HepG2 (cell line): ENCODE measurements around the gene MRNIP. TPM values are rescaled to one million over a fixed set of nuclear protein-coding genes. Genes with fewer than 3 reads are reported as not detected.
A peak's percentile ranks its signal among the peaks of the same experiment; 100 is the strongest.

Source experiments
- ATAC-seq: fragments of 200-7000 bp; cut with Tn5 transposase; 3 replicates; pipeline ENCODE4 v1.9.1; 2020; ENCODE audit warnings: mild to moderate bottlenecking, moderate library complexity
- BruUV-seq: library from RNA; stranded (reverse); fragments of 400-500 nt; replicated peaks from 2 replicates; lab custom pipeline; 2021; lab: Mats Ljungman, UMichigan
- CTCF ChIA-PET: fragments of 300-600 bp; formaldehyde crosslinking; extraction: SDS; loops from one replicate; lab custom pipeline; 2021; ENCODE audit warnings: low total read pairs, inconsistent platforms, low intra/inter-chr PET ratio; lab: Yijun Ruan, JAX
- POLR2A ChIA-PET: fragments of 350-600 bp; sonication (Branson Sonifier 250); formaldehyde crosslinking; loops from one replicate; lab custom pipeline; 2020; ENCODE audit warnings: antibody characterized with exemption, inconsistent platforms; lab: Yijun Ruan, JAX
- DNase-seq: peaks from one replicate; pipeline ENCODE4 v3.0.0-alpha.2; 2015; ENCODE audit warnings: low spot score
- FAIRE-seq: peaks from 3 replicates; lab custom pipeline; 2011; peaks lifted over from hg19 to GRCh38; lab: Jason Lieb, UNC
- H2AFZ ChIP-seq: one replicate; pipeline ENCODE4 v1.6.1; 2011; ENCODE audit warnings: low read length, inconsistent platforms
- H3K27ac ChIP-seq: fragments of 300-600 bp; 3 replicates; pipeline ENCODE4 v1.8.0; 2011; ENCODE audit warnings: mixed run types, mild to moderate bottlenecking, mixed read lengths, low read length, inconsistent platforms; ENCODE audit not compliant: insufficient read depth; ENCODE audit errors: extremely low read length
- H3K27me3 ChIP-seq, 2 experiments: fragments of 200-600 bp in 1 of 2; 2 replicates in 1 of 2; 3 replicates in 1 of 2; pipeline versions ENCODE4 v1.6.0 to v1.8.0; 2011; ENCODE audit warnings: low read length in 2 of 2, mild to moderate bottlenecking in 2 of 2, moderate library complexity in 2 of 2, inconsistent platforms in 1 of 2; ENCODE audit not compliant: insufficient read depth in 2 of 2, control insufficient read depth in 1 of 2
- H3K36me3 ChIP-seq, 2 experiments: fragments of 200-600 bp in 1 of 2; replicated peaks in 1 of 2; 2 replicates in 1 of 2; 3 replicates in 1 of 2; pipeline versions ENCODE4 v1.5.1 to v1.8.0; 2011; ENCODE audit warnings: low read length in 2 of 2, inconsistent platforms in 1 of 2; ENCODE audit not compliant: insufficient read depth in 2 of 2, control insufficient read depth in 1 of 2
- H3K4me1 ChIP-seq: 2 replicates; pipeline ENCODE4 v1.5.1; 2012; ENCODE audit warnings: low read length, inconsistent platforms; ENCODE audit not compliant: insufficient read depth
- H3K4me2 ChIP-seq: 2 replicates; pipeline ENCODE4 v1.6.0; 2011; ENCODE audit warnings: low read depth, low read length, inconsistent platforms
- H3K4me3 ChIP-seq, 3 experiments: fragments of 200-600 bp in 1 of 3; sonication (generic), shearing (Covaris generic) in 1 of 3; replicated peaks in 1 of 3; 2 replicates each; pipeline ENCODE4 v1.5.1; 2011 to 2016; ENCODE audit warnings: low read length in 3 of 3, inconsistent platforms in 2 of 3, low read depth in 2 of 3, mild to moderate bottlenecking in 2 of 3, control low read depth in 1 of 3, mixed read lengths in 1 of 3; ENCODE audit not compliant: insufficient read depth in 1 of 3
- H3K79me2 ChIP-seq: one replicate; pipeline ENCODE4 v1.6.1; 2011; ENCODE audit warnings: low read length, inconsistent platforms; ENCODE audit not compliant: insufficient read depth
- H3K9ac ChIP-seq: 2 replicates; pipeline ENCODE4 v1.6.0; 2011; ENCODE audit warnings: mild to moderate bottlenecking, low read depth, low read length, inconsistent platforms; ENCODE audit not compliant: insufficient read depth
- H3K9me3 ChIP-seq: 2 replicates; pipeline ENCODE4 v1.5.1; 2012; ENCODE audit warnings: mild to moderate bottlenecking, low read length
- H4K20me1 ChIP-seq: 2 replicates; pipeline ENCODE4 v1.6.0; 2011; ENCODE audit warnings: inconsistent platforms, mild to moderate bottlenecking, low read length, moderate library complexity; ENCODE audit not compliant: insufficient read depth
- BRCA1 ChIP-seq: sonication (generic); formaldehyde crosslinking; IDR thresholded peaks from 2 replicates; pipeline ENCODE4 v1.4.0; 2020; ENCODE audit warnings: missing genetic modification reagents
- ELF1 ChIP-seq: sonication (generic); formaldehyde crosslinking; IDR thresholded peaks from 2 replicates; pipeline ENCODE4 v1.4.0; 2020; ENCODE audit warnings: missing genetic modification reagents
- FOSL2 ChIP-seq: sonication (generic); formaldehyde crosslinking; IDR thresholded peaks from 2 replicates; pipeline ENCODE4 v1.4.0; 2020; ENCODE audit warnings: missing genetic modification reagents
- FOXK2 ChIP-seq: fragments of 450-650 bp; IDR thresholded peaks from 2 replicates; pipeline ENCODE4 v1.6.1; 2016
- HOXA7 ChIP-seq: sonication (generic); formaldehyde crosslinking; IDR thresholded peaks from 2 replicates; pipeline ENCODE4 v1.8.1; 2022; ENCODE audit warnings: mild to moderate bottlenecking, missing genetic modification reagents, moderate library complexity
- IRX3 ChIP-seq: sonication (generic); formaldehyde crosslinking; IDR thresholded peaks from 2 replicates; pipeline ENCODE4 v1.8.1; 2023; ENCODE audit warnings: mild to moderate bottlenecking, low read depth, missing genetic modification reagents, borderline replicate concordance
- JDP2 ChIP-seq: sonication (generic); formaldehyde crosslinking; IDR thresholded peaks from 2 replicates; pipeline ENCODE4 v1.8.1; 2022; ENCODE audit warnings: missing genetic modification reagents, borderline replicate concordance
- NFE2 ChIP-seq: sonication (generic); formaldehyde crosslinking; IDR thresholded peaks from 2 replicates; pipeline ENCODE4 v1.4.0; 2020; ENCODE audit warnings: missing genetic modification reagents
- NFIB ChIP-seq: sonication (generic); formaldehyde crosslinking; IDR thresholded peaks from 2 replicates; pipeline ENCODE4 v1.9.0; 2021; ENCODE audit warnings: missing genetic modification reagents, mild to moderate bottlenecking, borderline replicate concordance
- ONECUT2 ChIP-seq: sonication (generic); formaldehyde crosslinking; IDR thresholded peaks from 2 replicates; pipeline ENCODE4 v1.4.0; 2020; ENCODE audit warnings: missing genetic modification reagents
- PRMT3 ChIP-seq: sonication (generic); formaldehyde crosslinking; IDR thresholded peaks from 2 replicates; pipeline ENCODE4 v1.8.1; 2022; ENCODE audit warnings: low read depth, mild to moderate bottlenecking, moderate library complexity, missing genetic modification reagents, borderline replicate concordance
- RNF2 ChIP-seq: fragments of 450-650 bp; conservative IDR thresholded peaks from 2 replicates; pipeline ENCODE4 v1.6.1; 2016; ENCODE audit warnings: low read depth
- ZNF343 ChIP-seq: sonication (generic); formaldehyde crosslinking; IDR thresholded peaks from 2 replicates; pipeline ENCODE4 v1.4.0; 2020; ENCODE audit warnings: mild to moderate bottlenecking, missing genetic modification reagents
- WGBS: methylation state at CpG from one replicate; pipeline ENCODE4 v1.1.6; 2017; ENCODE audit warnings: low lambda C conversion rate; 5-methylcytosine and 5-hydroxymethylcytosine counted together
- in situ Hi-C: cut with HindIII; loops from 2 replicates; pipeline ENCODE4 v1.10.0; 2017; ENCODE audit warnings: low pct_unique_long_range_greater_than_20kb; ENCODE audit not compliant: extremely low pct_ligation_motif_present
- intact Hi-C: fragments of 100-400 bp; cut with micrococcal nuclease; formaldehyde crosslinking; loops from one replicate; pipeline ENCODE4 v1.10.0; 2022; ENCODE audit not compliant: unreplicated experiment
- polyA plus RNA-seq, 8 experiments: library from polyadenylated mRNA; depleted of rRNA in 3 of 8; stranded (reverse) in 7 of 8; unstranded in 1 of 8; fragments of >200 nt; fragmentation: Illumina TruSeq in 4 of 8; extraction: Trizol in 4 of 8; gene quantifications; 2 replicates each; pipeline versions ENCODE4 v1.2.1 to v1.2.3, GENCODE V29; 2011 to 2016; ENCODE audit warnings: low read depth in 4 of 8, missing spikeins in 1 of 8, mixed read lengths in 1 of 8; ENCODE audit not compliant: insufficient read depth in 1 of 8
- total RNA-seq, 5 experiments: library from RNA; depleted of rRNA; stranded (reverse); fragments of >200 nt; fragmentation: Illumina TruSeq; extraction: Trizol; gene quantifications; 2 replicates each; pipeline ENCODE4 v1.2.3, GENCODE V29; 2016; ENCODE audit warnings: low read depth in 1 of 5
- TF ChIP-seq, protein P1 (sequence below): IDR thresholded peaks from 2 replicates; pipeline ENCODE4 v1.6.1; 2012; ENCODE audit warnings: inconsistent platforms
- TF ChIP-seq, protein P2 (sequence below): sonication (generic); formaldehyde crosslinking; IDR thresholded peaks from 2 replicates; pipeline ENCODE4 v1.4.0; 2020; ENCODE audit warnings: missing genetic modification reagents
- TF ChIP-seq, protein P3 (sequence below): sonication (generic); formaldehyde crosslinking; conservative IDR thresholded peaks from 2 replicates; pipeline ENCODE4 v1.4.0; 2020; ENCODE audit warnings: missing genetic modification reagents
- TF ChIP-seq, protein P4 (sequence below): sonication (generic); formaldehyde crosslinking; IDR thresholded peaks from 2 replicates; pipeline ENCODE4 v1.4.0; 2020; ENCODE audit warnings: mild to moderate bottlenecking, low read depth, missing genetic modification reagents
- TF ChIP-seq, protein P5 (sequence below): sonication (generic); formaldehyde crosslinking; IDR thresholded peaks from 2 replicates; pipeline ENCODE4 v1.4.0; 2020; ENCODE audit warnings: mild to moderate bottlenecking, missing genetic modification reagents, borderline replicate concordance

MRNIP gene
- total and polyA plus RNA-seq, 2 of the 13 experiments (the other 11 are each of a cell fraction or from before 2014, with no cell fraction given), result 15.5 to 34.1 TPM

DNA sequence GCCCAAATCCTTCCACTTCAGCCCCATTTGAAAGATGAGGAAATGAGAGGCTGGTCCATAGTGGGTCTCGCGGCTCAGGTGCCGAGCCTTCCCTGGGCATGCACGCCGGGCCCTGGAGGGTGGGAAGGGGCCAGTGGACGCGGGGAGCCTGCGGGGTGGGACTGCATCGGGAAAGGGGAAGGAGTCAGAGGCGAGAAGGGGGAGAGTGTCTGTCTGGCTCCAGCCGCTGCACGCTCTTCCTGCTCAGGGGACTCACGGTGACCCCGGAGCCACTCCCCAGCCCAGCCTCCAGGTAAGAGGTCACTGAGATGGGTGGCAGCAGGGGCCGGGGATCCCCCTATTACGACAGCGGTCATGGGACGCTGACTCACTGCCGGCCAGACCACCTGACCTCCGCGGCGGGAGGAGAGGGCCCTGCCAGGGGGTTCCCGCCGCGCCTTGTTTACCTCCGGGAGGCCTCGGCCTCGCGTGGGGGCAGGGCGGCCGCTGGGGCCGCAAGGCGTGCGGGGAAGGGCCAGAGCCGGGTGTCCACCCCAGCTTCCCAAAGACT, 39.8 kb downstream of the MRNIP start:
- FAIRE-seq, result peak; percentile 82
- CTCF ChIA-PET, result no interaction called here
- in situ Hi-C loops, result no loop called here
- TF ChIP-seq FOSL2 (CRISPR knock-in tag) (peak; percentile 99), HOXA7 (no peak), BRCA1 (CRISPR knock-in tag) (0 out of 2 replicates have a peak, but pooled peaks have one; percentile 9), RNF2 (no peak), NFIB (no peak), IRX3 (CRISPR knock-in tag) (no peak), NFE2 (peak; percentile 57; the same call in 1 of the 2 replicates), ZNF343 (CRISPR knock-in tag) (0 out of 2 replicates have a peak, but pooled peaks have one; percentile 16), JDP2 (CRISPR knock-in tag) (peak; percentile 21; the same call in 1 of the 2 replicates), PRMT3 (CRISPR knock-in tag) (no peak), ONECUT2 (0 out of 2 replicates have a peak, but pooled peaks have one; percentile 16), ELF1 (CRISPR knock-in tag) (peak; percentile 78), FOXK2 (peak; percentile 95)
- TF ChIP-seq, protein P1, sequence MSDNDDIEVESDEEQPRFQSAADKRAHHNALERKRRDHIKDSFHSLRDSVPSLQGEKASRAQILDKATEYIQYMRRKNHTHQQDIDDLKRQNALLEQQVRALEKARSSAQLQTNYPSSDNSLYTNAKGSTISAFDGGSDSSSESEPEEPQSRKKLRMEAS, result no peak
- TF ChIP-seq, protein P2, sequence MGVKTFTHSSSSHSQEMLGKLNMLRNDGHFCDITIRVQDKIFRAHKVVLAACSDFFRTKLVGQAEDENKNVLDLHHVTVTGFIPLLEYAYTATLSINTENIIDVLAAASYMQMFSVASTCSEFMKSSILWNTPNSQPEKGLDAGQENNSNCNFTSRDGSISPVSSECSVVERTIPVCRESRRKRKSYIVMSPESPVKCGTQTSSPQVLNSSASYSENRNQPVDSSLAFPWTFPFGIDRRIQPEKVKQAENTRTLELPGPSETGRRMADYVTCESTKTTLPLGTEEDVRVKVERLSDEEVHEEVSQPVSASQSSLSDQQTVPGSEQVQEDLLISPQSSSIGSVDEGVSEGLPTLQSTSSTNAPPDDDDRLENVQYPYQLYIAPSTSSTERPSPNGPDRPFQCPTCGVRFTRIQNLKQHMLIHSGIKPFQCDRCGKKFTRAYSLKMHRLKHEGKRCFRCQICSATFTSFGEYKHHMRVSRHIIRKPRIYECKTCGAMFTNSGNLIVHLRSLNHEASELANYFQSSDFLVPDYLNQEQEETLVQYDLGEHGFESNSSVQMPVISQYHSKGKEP (CRISPR knock-in tag), result no peak; the same call in 1 of the 2 replicates
- TF ChIP-seq, protein P3, sequence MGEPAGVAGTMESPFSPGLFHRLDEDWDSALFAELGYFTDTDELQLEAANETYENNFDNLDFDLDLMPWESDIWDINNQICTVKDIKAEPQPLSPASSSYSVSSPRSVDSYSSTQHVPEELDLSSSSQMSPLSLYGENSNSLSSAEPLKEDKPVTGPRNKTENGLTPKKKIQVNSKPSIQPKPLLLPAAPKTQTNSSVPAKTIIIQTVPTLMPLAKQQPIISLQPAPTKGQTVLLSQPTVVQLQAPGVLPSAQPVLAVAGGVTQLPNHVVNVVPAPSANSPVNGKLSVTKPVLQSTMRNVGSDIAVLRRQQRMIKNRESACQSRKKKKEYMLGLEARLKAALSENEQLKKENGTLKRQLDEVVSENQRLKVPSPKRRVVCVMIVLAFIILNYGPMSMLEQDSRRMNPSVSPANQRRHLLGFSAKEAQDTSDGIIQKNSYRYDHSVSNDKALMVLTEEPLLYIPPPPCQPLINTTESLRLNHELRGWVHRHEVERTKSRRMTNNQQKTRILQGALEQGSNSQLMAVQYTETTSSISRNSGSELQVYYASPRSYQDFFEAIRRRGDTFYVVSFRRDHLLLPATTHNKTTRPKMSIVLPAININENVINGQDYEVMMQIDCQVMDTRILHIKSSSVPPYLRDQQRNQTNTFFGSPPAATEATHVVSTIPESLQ (CRISPR knock-in tag), result no peak
- TF ChIP-seq, protein P4, sequence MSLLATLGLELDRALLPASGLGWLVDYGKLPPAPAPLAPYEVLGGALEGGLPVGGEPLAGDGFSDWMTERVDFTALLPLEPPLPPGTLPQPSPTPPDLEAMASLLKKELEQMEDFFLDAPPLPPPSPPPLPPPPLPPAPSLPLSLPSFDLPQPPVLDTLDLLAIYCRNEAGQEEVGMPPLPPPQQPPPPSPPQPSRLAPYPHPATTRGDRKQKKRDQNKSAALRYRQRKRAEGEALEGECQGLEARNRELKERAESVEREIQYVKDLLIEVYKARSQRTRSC (CRISPR knock-in tag), result peak; percentile 49; the same call in 1 of the 2 replicates
- TF ChIP-seq, protein P5, sequence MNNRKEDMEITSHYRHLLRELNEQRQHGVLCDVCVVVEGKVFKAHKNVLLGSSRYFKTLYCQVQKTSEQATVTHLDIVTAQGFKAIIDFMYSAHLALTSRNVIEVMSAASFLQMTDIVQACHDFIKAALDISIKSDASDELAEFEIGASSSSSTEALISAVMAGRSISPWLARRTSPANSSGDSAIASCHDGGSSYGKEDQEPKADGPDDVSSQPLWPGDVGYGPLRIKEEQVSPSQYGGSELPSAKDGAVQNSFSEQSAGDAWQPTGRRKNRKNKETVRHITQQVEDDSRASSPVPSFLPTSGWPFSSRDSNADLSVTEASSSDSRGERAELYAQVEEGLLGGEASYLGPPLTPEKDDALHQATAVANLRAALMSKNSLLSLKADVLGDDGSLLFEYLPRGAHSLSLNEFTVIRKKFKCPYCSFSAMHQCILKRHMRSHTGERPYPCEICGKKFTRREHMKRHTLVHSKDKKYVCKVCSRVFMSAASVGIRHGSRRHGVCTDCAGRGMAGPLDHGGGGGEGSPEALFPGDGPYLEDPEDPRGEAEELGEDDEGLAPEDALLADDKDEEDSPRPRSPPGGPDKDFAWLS (CRISPR knock-in tag), result 0 out of 2 replicates have a peak, but pooled peaks have one; percentile 86

More for the DNA sequence above, 39.8 kb downstream of the MRNIP start:
- intact Hi-C loops, result loop anchor here (1.0 to 2.0 kb wide), 2 partner anchors 11 to 14 kb away; no protein-coding TSS in a partner anchor
- POLR2A ChIA-PET, result interaction anchor here (0.7 to 5.3 kb wide), 11 partner anchors 8 to 196 kb away, joined by 3 to 115 read pairs (median 7); partner anchors contain the start of genes CBY3, HNRNPH1, MAML1 and MGAT4B
- peak overlapping the region; percentile 49 to 99 (median 58); a peak in 5 of 6 replicates for H3K4me3 ChIP-seq
- peaks cover 34% of the 10 kb centered on the region for H3K79me2 ChIP-seq
- peak; percentile 94 for DNase-seq
- 0% methylated on average over 3 of the region's 35 CpGs for WGBS
- no peaks in the 10 kb centered on the region for H3K9me3 ChIP-seq
- no TSS peak for BruUV-seq
- H2AFZ ChIP-seq, result no peak overlapping the region
- H3K4me2 ChIP-seq, result peak overlapping the region; percentile 92
- H4K20me1 ChIP-seq, result peaks cover 25% of the 10 kb centered on the region
- ATAC-seq, result peak; percentile 65
- no peaks in the 10 kb centered on the region for H3K27me3 ChIP-seq
- peak overlapping the region; percentile 99 for H3K27ac ChIP-seq
- peak overlapping the region; percentile 100 for H3K9ac ChIP-seq
- H3K4me1 ChIP-seq, result peaks cover 51% of the 10 kb centered on the region
- H3K36me3 ChIP-seq, result peaks cover 9 to 13% of the 10 kb centered on the region in 2 experiments; a peak in 3 of 5 replicates
